HCT116 (cell line): Measurements from ENCODE around the gene CNTN5.

Experiments used
- CTCF ChIP-seq, 3 experiments: fragments of 200-600 bp in 1 of 3; sonication (generic) in 1 of 3; IDR thresholded peaks in 2 of 3; conservative IDR thresholded peaks in 1 of 3; 2 replicates each; pipeline ENCODE4 v1.5.1; 2012 to 2017; ENCODE audit warnings: low read depth in 2 of 3, low read length in 2 of 3, antibody characterized with exemption in 1 of 3, borderline replicate concordance in 1 of 3, control low read depth in 1 of 3, mild to moderate bottlenecking in 1 of 3, mixed read lengths in 1 of 3, mixed run types in 1 of 3, moderate library complexity in 1 of 3; ENCODE audit not compliant: insufficient read depth in 1 of 3
- SIN3A ChIP-seq: IDR thresholded peaks from 2 replicates; pipeline ENCODE4 v1.6.1; 2012; ENCODE audit warnings: low read depth

GRCh38 chr11:99631618-99632017, 610.9 kb downstream of the CNTN5 start:
- TF ChIP-seq SIN3A (no peak), CTCF (IDR thresholded peaks at IDR 0.05 in 2 of 3, conservative IDR thresholded peaks at IDR 0.05 in 1 of 3; ENCODE audit: borderline replicate concordance in 1 of 3, insufficient read depth in 1 of 3, low read depth in 2 of 3, low read length in 2 of 3) (no peak)
